SU-DHL-6 (cell line): ENCODE measurements around the gene PDE4D.

Experiments used
- H2AFZ ChIP-seq: fragments of 200-600 bp; sonication (generic); 2 replicates; pipeline ENCODE4 v1.6.1; 2014; ENCODE audit warnings: low read depth, mild to moderate bottlenecking, moderate library complexity, mixed read lengths, antibody characterized with exemption, low read length; ENCODE audit not compliant: severe bottlenecking
- H3F3A ChIP-seq: fragments of 200-600 bp; shearing (Covaris generic); 2 replicates; pipeline ENCODE4 v1.6.0; 2016; ENCODE audit warnings: antibody characterized with exemption, mild to moderate bottlenecking; ENCODE audit not compliant: insufficient read depth
- H3K27ac ChIP-seq: fragments of 200-600 bp; sonication (generic); 2 replicates; pipeline ENCODE4 v1.5.1; 2016; ENCODE audit warnings: low read depth, mild to moderate bottlenecking, low read length, moderate library complexity, mixed read lengths
- H3K27me3 ChIP-seq: fragments of 200-600 bp; sonication (generic), shearing (Covaris generic); 2 replicates; pipeline ENCODE4 v1.6.0; 2014; ENCODE audit warnings: mild to moderate bottlenecking, low read length
- H3K36me3 ChIP-seq: fragments of 200-600 bp; sonication (generic); 2 replicates; pipeline ENCODE4 v1.6.1; 2014; ENCODE audit warnings: mild to moderate bottlenecking, low read length, mixed read lengths
- H3K4me2 ChIP-seq: fragments of 300-600, 200-600 bp; shearing (Covaris generic), sonication (generic); 2 replicates; pipeline ENCODE4 v1.6.0; 2014; ENCODE audit warnings: low read length, low read depth, mild to moderate bottlenecking; ENCODE audit not compliant: poor library complexity, severe bottlenecking
- H3K4me3 ChIP-seq: fragments of 200-600 bp; sonication (generic); 2 replicates; pipeline ENCODE4 v1.5.1; 2014; ENCODE audit warnings: antibody characterized with exemption, low read length, mild to moderate bottlenecking, mixed read lengths; ENCODE audit not compliant: insufficient read depth, poor library complexity, severe bottlenecking
- H3K79me2 ChIP-seq: fragments of 200-600 bp; sonication (generic); 2 replicates; pipeline ENCODE4 v1.6.1; 2014; ENCODE audit warnings: mild to moderate bottlenecking, low read length, moderate library complexity; ENCODE audit not compliant: insufficient read depth
- H3K9ac ChIP-seq: fragments of 200-600 bp; sonication (generic); 2 replicates; pipeline ENCODE4 v1.7.0; 2014; ENCODE audit warnings: mild to moderate bottlenecking, low read length
- H3K9me2 ChIP-seq: fragments of 200-600 bp; sonication (generic); replicated peaks from 2 replicates; pipeline ENCODE4 v1.6.1; 2014; ENCODE audit warnings: low read length; ENCODE audit not compliant: insufficient read depth
- H3K9me3 ChIP-seq: fragments of 200-600 bp; sonication (generic); 2 replicates; pipeline ENCODE4 v1.6.1; 2014; ENCODE audit warnings: low read length, mixed read lengths; ENCODE audit not compliant: insufficient read depth
- H4K20me1 ChIP-seq: fragments of 200-600 bp; sonication (generic); 2 replicates; pipeline ENCODE4 v1.6.1; 2014; ENCODE audit warnings: low read depth, mild to moderate bottlenecking, antibody characterized with exemption, low read length, moderate library complexity, mixed read lengths
- CTCF ChIP-seq: fragments of 200-600 bp; sonication (generic); IDR thresholded peaks from one replicate; pipeline ENCODE4 v1.5.1; 2017; ENCODE audit warnings: antibody characterized with exemption, mild to moderate bottlenecking, low read length, moderate library complexity; ENCODE audit not compliant: insufficient read depth, poor library complexity, severe bottlenecking
- EZH2phosphoT487 ChIP-seq: fragments of 200-600 bp; sonication (generic), shearing (Covaris generic); conservative IDR thresholded peaks from 2 replicates; pipeline ENCODE4 v1.6.1; 2018; ENCODE audit warnings: mild to moderate bottlenecking, antibody characterized with exemption, low read length, moderate library complexity, mixed read lengths

PDE4D gene

DNA sequence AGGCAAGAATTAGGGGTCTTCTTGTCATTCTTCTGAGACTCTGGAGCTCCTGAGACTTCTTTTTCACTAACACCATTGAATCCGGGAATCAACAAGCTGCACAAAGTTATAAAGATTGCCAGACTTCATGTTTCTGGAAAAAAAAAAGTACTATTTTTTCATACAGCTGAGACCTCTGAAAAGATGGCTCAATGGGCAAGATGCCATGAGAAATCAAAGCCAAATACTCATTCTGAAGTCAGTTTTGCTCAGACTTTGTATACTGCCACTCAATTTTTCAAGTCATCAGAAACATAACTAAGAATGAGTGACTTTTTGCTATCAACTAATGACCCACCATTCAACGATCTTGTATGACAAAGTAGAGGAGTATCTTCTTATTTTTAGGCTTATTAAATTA lies 798.7 kb downstream of the PDE4D start:
- no peak overlapping the region for H3K9ac ChIP-seq
- H3K36me3 ChIP-seq = no peaks in the 10 kb centered on the region
- H3K27ac ChIP-seq = no peak overlapping the region
- no peak overlapping the region for H2AFZ ChIP-seq
- no peaks in the 10 kb centered on the region for H3K9me2 ChIP-seq
- H3K9me3 ChIP-seq = no peaks in the 10 kb centered on the region
- no peaks in the 10 kb centered on the region for H3K79me2 ChIP-seq
- H3K4me2 ChIP-seq = no peak overlapping the region
- no peaks in the 10 kb centered on the region for H3F3A ChIP-seq
- TF ChIP-seq EZH2phosphoT487 (no peak), CTCF (no peak)
- no peak overlapping the region for H3K4me3 ChIP-seq
- H3K27me3 ChIP-seq = no peaks in the 10 kb centered on the region
- no peaks in the 10 kb centered on the region for H4K20me1 ChIP-seq

DNA sequence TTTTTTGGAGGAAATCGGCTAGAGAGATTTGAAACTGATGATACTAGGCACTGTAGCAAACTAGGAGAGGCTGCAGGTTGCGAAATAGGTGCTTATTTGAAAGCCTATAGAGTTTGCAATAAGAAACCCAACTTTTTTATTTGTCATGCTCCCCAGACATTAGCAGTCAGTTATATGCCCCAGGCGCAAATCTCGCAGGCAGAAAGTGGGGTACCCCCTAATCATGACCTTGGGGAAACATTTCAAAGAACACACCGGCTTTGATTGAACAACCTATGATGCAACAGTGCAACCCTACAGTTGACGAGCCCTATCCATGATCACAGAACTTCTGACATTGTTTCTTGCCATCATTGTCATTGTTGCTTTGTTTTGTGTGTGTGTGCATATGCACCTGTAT lies 800.2 kb downstream of the PDE4D start:
- Histone ChIP-seq H3K4me2 (no peak overlapping the region), H3K36me3 (no peaks in the 10 kb centered on the region), H3K9me3 (no peaks in the 10 kb centered on the region), H3F3A (no peaks in the 10 kb centered on the region), H3K9me2 (no peaks in the 10 kb centered on the region), H3K79me2 (no peaks in the 10 kb centered on the region), H4K20me1 (no peaks in the 10 kb centered on the region), H3K9ac (no peak overlapping the region), H3K27me3 (no peaks in the 10 kb centered on the region), H3K4me3 (no peak overlapping the region), H2AFZ (no peak overlapping the region), H3K27ac (no peak overlapping the region)
- TF ChIP-seq EZH2phosphoT487 (no peak), CTCF (no peak)

DNA sequence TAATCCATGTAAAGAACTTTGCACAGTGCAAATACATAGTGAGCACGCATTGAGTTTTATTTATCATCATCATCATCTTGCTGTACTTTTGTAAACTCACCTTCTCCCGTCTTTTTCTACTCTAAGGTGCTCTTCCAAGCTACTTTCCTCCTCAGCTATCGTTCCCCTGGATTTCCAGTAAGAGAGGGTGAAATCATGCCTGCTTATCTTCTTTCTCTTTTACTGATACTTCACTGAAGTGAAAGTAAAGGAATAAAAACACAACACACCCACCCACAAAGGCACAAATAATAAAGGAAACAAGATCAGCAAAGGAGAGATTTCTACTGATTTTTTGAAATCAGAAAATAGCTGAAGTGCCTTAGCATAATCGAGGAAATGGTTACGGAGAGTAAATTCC lies 800.8 kb downstream of the PDE4D start:
- Histone ChIP-seq H3K9me3 (no peaks in the 10 kb centered on the region), H3K27ac (no peak overlapping the region), H3F3A (no peaks in the 10 kb centered on the region), H3K79me2 (no peaks in the 10 kb centered on the region), H4K20me1 (no peaks in the 10 kb centered on the region), H3K9me2 (no peaks in the 10 kb centered on the region), H3K4me2 (no peak overlapping the region), H3K4me3 (no peak overlapping the region), H2AFZ (no peak overlapping the region), H3K36me3 (no peaks in the 10 kb centered on the region), H3K27me3 (no peaks in the 10 kb centered on the region), H3K9ac (no peak overlapping the region)
- TF ChIP-seq EZH2phosphoT487 = no peak
- TF ChIP-seq CTCF = no peak

GRCh38 chr5:59091965-59092364 lies 801.6 kb downstream of the PDE4D start:
- no peak overlapping the region for H3K4me3 ChIP-seq
- H3K27me3 ChIP-seq = no peaks in the 10 kb centered on the region
- H3K9me3 ChIP-seq = no peaks in the 10 kb centered on the region
- no peak overlapping the region for H3K4me2 ChIP-seq
- no peaks in the 10 kb centered on the region for H4K20me1 ChIP-seq
- TF ChIP-seq CTCF (no peak), EZH2phosphoT487 (no peak)
- no peak overlapping the region for H3K9ac ChIP-seq
- H3K9me2 ChIP-seq = no peaks in the 10 kb centered on the region
- no peak overlapping the region for H2AFZ ChIP-seq
- H3K36me3 ChIP-seq = no peaks in the 10 kb centered on the region
- no peaks in the 10 kb centered on the region for H3F3A ChIP-seq
- H3K79me2 ChIP-seq = no peaks in the 10 kb centered on the region
- no peak overlapping the region for H3K27ac ChIP-seq
